ENCODE measurements around the gene KANTR. TPM values are rescaled to one million over a fixed set of nuclear protein-coding genes. Genes with fewer than 3 reads are reported as not detected.

The KANTR gene
- total and polyA plus RNA-seq, 2 donors (not counting 3 experiments of a cell fraction or from before 2014, with no cell fraction given) = 3.1 to 9.8 TPM

DNA sequence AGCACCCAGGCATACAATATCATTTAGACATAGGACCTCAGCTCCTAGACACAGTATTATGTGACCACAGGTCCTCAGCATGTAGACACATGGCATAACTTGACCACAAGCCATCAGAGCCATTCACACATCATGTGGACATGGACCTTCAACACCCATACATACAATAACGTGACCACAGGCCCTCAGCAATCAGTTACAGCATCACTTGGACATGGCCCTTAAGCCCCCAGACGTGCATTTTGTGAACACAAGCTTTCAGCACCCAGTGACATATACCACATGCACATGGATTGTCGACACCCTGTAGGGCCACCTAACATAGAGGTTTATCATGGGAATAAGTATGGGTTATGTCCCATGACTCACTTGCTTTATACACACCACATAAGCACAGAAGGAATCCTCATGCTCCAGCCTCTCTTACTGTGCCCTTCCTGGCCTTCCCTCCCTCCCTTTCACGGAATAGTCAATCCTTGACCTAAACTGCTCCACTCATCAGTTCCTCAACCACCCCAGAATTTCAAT is 9.8 kb upstream of the KANTR start:
- Histone ChIP-seq H3K9me1 (replicated peaks; ENCODE audit: control insufficient read depth, extremely low read depth, insufficient read depth, low read length) (no peaks in the 10 kb centered on the region), H3K4me1 (ENCODE audit: control insufficient read depth, extremely low read depth, insufficient read depth, low read length) (peaks cover 8% of the 10 kb centered on the region), H3K36me3 (ENCODE audit: control insufficient read depth in 2 of 2, extremely low read depth in 1 of 2, insufficient read depth in 2 of 2, low read length in 2 of 2) (peaks cover 0 to 13% of the 10 kb centered on the region in 2 experiments), H3K27me3 (ENCODE audit: control insufficient read depth in 2 of 2, insufficient read depth in 2 of 2, low read length in 2 of 2) (no peaks in the 10 kb centered on the region), H3K9ac (replicated peaks; ENCODE audit: extremely low read depth, insufficient read depth, low read length) (no peak overlapping the region), H2AFZ (ENCODE audit: low read depth, low read length) (no peak overlapping the region), H3K79me2 (ENCODE audit: control insufficient read depth, insufficient read depth, low read length) (peaks cover 10% of the 10 kb centered on the region), H3K4me3 (replicated peaks in 1 of 3; ENCODE audit: insufficient read depth in 1 of 3, low read depth in 1 of 3, low read length in 3 of 3) (no peak overlapping the region), H3K4me2 (ENCODE audit: insufficient read depth, low read length) (no peak overlapping the region), H3K27ac (ENCODE audit: insufficient read depth, low read depth, low read length) (no peak overlapping the region), H3K9me3 (replicated peaks; ENCODE audit: control insufficient read depth, insufficient read depth, low read length) (no peaks in the 10 kb centered on the region), H4K20me1 (replicated peaks; ENCODE audit: control insufficient read depth, extremely low read depth, insufficient read depth, low read length) (no peaks in the 10 kb centered on the region)
- intact Hi-C loops (cut with micrococcal nuclease) (no loop called here), dilution Hi-C loops (cut with MboI; ENCODE audit: extremely low pct_ligation_motif_present, low sequenced_read_pairs) (no loop called here)
- TF ChIP-seq EZH2 (IDR thresholded peaks at IDR 0.05; ENCODE audit: borderline replicate concordance, low read depth, low read length, severe bottlenecking) = no peak
- TF ChIP-seq, protein P1, sequence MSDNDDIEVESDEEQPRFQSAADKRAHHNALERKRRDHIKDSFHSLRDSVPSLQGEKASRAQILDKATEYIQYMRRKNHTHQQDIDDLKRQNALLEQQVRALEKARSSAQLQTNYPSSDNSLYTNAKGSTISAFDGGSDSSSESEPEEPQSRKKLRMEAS (IDR thresholded peaks at IDR 0.05; ENCODE audit: insufficient read depth, insufficient read length) = no peak
- TF ChIP-seq, protein P2, sequence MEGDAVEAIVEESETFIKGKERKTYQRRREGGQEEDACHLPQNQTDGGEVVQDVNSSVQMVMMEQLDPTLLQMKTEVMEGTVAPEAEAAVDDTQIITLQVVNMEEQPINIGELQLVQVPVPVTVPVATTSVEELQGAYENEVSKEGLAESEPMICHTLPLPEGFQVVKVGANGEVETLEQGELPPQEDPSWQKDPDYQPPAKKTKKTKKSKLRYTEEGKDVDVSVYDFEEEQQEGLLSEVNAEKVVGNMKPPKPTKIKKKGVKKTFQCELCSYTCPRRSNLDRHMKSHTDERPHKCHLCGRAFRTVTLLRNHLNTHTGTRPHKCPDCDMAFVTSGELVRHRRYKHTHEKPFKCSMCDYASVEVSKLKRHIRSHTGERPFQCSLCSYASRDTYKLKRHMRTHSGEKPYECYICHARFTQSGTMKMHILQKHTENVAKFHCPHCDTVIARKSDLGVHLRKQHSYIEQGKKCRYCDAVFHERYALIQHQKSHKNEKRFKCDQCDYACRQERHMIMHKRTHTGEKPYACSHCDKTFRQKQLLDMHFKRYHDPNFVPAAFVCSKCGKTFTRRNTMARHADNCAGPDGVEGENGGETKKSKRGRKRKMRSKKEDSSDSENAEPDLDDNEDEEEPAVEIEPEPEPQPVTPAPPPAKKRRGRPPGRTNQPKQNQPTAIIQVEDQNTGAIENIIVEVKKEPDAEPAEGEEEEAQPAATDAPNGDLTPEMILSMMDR (IDR thresholded peaks at IDR 0.05; ENCODE audit: extremely low read depth in 1 of 2, insufficient read depth in 1 of 2, low read depth in 1 of 2, low read length in 2 of 2) = no peak
- CTCF ChIA-PET = no interaction called here
- BruUV-seq (replicated peaks) = TSS peak; percentile 14
- POLR2A ChIA-PET = no interaction called here
- FAIRE-seq = peak; percentile 18
- DNase-seq (ENCODE audit: low read depth, low spot score) = no peak

DNA sequence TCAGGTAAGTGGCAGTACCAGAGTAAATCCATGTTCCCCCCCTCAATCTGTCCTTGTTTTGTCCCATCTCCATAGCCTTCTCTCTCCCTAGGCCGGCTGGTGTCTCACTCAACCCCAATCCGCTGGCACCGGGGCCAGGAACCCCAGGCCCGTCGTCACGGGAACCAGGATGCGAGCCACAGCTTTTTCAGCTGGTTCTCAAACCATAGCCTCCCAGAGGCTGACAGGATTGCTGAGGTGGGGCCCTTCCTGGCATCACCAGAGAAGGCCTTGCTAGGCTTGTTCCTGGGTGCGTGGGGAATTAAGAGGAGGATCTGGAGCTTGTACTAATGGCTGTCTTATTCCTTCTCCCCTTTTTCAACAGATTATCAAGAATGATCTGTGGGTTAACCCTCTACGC is 9.1 kb upstream of the KANTR start:
- Histone ChIP-seq H3K4me1 (ENCODE audit: control insufficient read depth, extremely low read depth, insufficient read depth, low read length) (peaks cover 8% of the 10 kb centered on the region), H3K4me3 (replicated peaks in 1 of 3; ENCODE audit: insufficient read depth in 1 of 3, low read depth in 1 of 3, low read length in 3 of 3) (no peak overlapping the region), H3K79me2 (ENCODE audit: control insufficient read depth, insufficient read depth, low read length) (peaks cover 10% of the 10 kb centered on the region), H3K36me3 (ENCODE audit: control insufficient read depth in 2 of 2, extremely low read depth in 1 of 2, insufficient read depth in 2 of 2, low read length in 2 of 2) (peaks cover 0 to 13% of the 10 kb centered on the region in 2 experiments), H3K9me1 (replicated peaks; ENCODE audit: control insufficient read depth, extremely low read depth, insufficient read depth, low read length) (no peaks in the 10 kb centered on the region), H4K20me1 (replicated peaks; ENCODE audit: control insufficient read depth, extremely low read depth, insufficient read depth, low read length) (no peaks in the 10 kb centered on the region), H3K4me2 (ENCODE audit: insufficient read depth, low read length) (no peak overlapping the region), H3K27me3 (ENCODE audit: control insufficient read depth in 2 of 2, insufficient read depth in 2 of 2, low read length in 2 of 2) (no peaks in the 10 kb centered on the region), H3K9me3 (replicated peaks; ENCODE audit: control insufficient read depth, insufficient read depth, low read length) (no peaks in the 10 kb centered on the region), H3K27ac (ENCODE audit: insufficient read depth, low read depth, low read length) (no peak overlapping the region), H3K9ac (replicated peaks; ENCODE audit: extremely low read depth, insufficient read depth, low read length) (no peak overlapping the region), H2AFZ (ENCODE audit: low read depth, low read length) (no peak overlapping the region)
- DNase-seq (ENCODE audit: low read depth, low spot score) = no peak
- no peak for TF ChIP-seq EZH2 (IDR thresholded peaks at IDR 0.05; ENCODE audit: borderline replicate concordance, low read depth, low read length, severe bottlenecking)
- no peak for TF ChIP-seq POLR2AphosphoS5 (IDR thresholded peaks at IDR 0.05; ENCODE audit: insufficient read depth, low read depth, low read length)
- TF ChIP-seq GATA2 (IDR thresholded peaks at IDR 0.05; ENCODE audit: insufficient read depth, insufficient read length, low read depth, low read length) = no peak
- TF ChIP-seq, protein P2 (IDR thresholded peaks at IDR 0.05; ENCODE audit: extremely low read depth in 1 of 2, insufficient read depth in 1 of 2, low read depth in 1 of 2, low read length in 2 of 2) = no peak
- TF ChIP-seq POLR2A (IDR thresholded peaks at IDR 0.05; ENCODE audit: low read depth, low read length) = no peak
- TF ChIP-seq, protein P1 (IDR thresholded peaks at IDR 0.05; ENCODE audit: insufficient read depth, insufficient read length) = no peak
- TF ChIP-seq FOS (IDR thresholded peaks at IDR 0.05; ENCODE audit: borderline replicate concordance, insufficient read depth, low read length) = no peak
- TF ChIP-seq MYC (IDR thresholded peaks at IDR 0.05; ENCODE audit: low read depth, low read length) = no peak
- no peak for TF ChIP-seq JUN (IDR thresholded peaks at IDR 0.05; ENCODE audit: borderline replicate concordance, insufficient read depth, insufficient read length, low read depth)
- dilution Hi-C loops (cut with MboI; ENCODE audit: extremely low pct_ligation_motif_present, low sequenced_read_pairs) (no loop called here), intact Hi-C loops (cut with micrococcal nuclease) (no loop called here)
- FAIRE-seq = no peak
- no TSS peak for BruUV-seq (replicated peaks)
- POLR2A ChIA-PET = no interaction called here
- CTCF ChIA-PET = no interaction called here
